ENCODE results near the gene RMDN2. TPM values are rescaled to one million over a fixed set of nuclear protein-coding genes. Genes with fewer than 3 reads are reported as not detected.
A peak's percentile ranks its signal among the peaks of the same experiment; 100 is the strongest.

The RMDN2 gene
- polyA plus RNA-seq, 1 experiment, result 3.4 TPM

DNA sequence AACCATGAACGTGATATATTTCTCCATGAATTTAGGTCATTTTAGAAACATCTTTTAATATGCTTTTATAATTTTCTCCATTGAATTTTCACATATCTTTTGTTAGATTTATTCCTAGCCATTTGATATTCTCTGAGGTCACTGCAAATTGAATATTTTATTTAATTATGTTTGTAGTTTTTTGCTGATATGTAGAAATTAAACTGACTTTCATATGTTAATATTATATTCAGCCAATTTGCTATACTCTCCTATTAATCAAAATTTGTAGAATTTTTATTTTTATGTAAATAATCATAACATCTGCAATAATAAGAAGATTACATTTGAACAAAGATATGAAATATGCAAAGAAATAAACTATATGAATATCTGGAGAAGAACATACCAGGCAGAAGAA, 46.9 kb downstream of the RMDN2 start:
- Histone ChIP-seq H3K36me3 (ENCODE audit: control insufficient read depth, insufficient read depth, low read length) (no peaks in the 10 kb centered on the region), H3K27me3 (ENCODE audit: control insufficient read depth, insufficient read depth, low read length) (no peaks in the 10 kb centered on the region), H3K4me3 (ENCODE audit: low read depth, low read length) (no peak overlapping the region)
- CTCF ChIA-PET, result no interaction called here
- DNase-seq (ENCODE audit: low read depth), result no peak
- no peak for TF ChIP-seq CTCF (IDR thresholded peaks at IDR 0.05; ENCODE audit: insufficient read depth, low read depth, low read length)
- POLR2A ChIA-PET, result no interaction called here

- DNase-seq (ENCODE audit: low read depth), result no peak
- ChIA-PET POLR2A (no interaction called here), CTCF (interaction anchor here (0.6 to 1.1 kb wide), 3 partner anchors 9 to 98 kb away, joined by 3 to 4 read pairs (median 3); no protein-coding TSS in a partner anchor)
- Histone ChIP-seq H3K27me3 (ENCODE audit: control insufficient read depth, insufficient read depth, low read length) (no peaks in the 10 kb centered on the region), H3K4me3 (ENCODE audit: low read depth, low read length) (no peak overlapping the region), H3K36me3 (ENCODE audit: control insufficient read depth, insufficient read depth, low read length) (no peaks in the 10 kb centered on the region)
- TF ChIP-seq CTCF (IDR thresholded peaks at IDR 0.05; ENCODE audit: insufficient read depth, low read depth, low read length), result no peak
Observed at GRCh38 chr2:37973615-37974353, 48.7 kb downstream of the RMDN2 start.

- no peaks in the 10 kb centered on the region for H3K36me3 ChIP-seq (ENCODE audit: control insufficient read depth, insufficient read depth, low read length)
Observed at GRCh38 chr2:37975808-37976207, 50.7 kb downstream of the RMDN2 start.

GRCh38 chr2:37976411-37976810, 51.3 kb downstream of the RMDN2 start:
- ChIA-PET CTCF (no interaction called here), POLR2A (no interaction called here)
- no peak for DNase-seq (ENCODE audit: low read depth)
- Histone ChIP-seq H3K4me3 (ENCODE audit: low read depth, low read length) (no peak overlapping the region), H3K27me3 (ENCODE audit: control insufficient read depth, insufficient read depth, low read length) (no peaks in the 10 kb centered on the region), H3K36me3 (ENCODE audit: control insufficient read depth, insufficient read depth, low read length) (no peaks in the 10 kb centered on the region)
- TF ChIP-seq CTCF (IDR thresholded peaks at IDR 0.05; ENCODE audit: insufficient read depth, low read depth, low read length), result no peak

More at GRCh38 chr2:37975808-37976207, 50.7 kb downstream of the RMDN2 start:
- Histone ChIP-seq H3K27me3 (ENCODE audit: control insufficient read depth, insufficient read depth, low read length) (no peaks in the 10 kb centered on the region), H3K4me3 (ENCODE audit: low read depth, low read length) (no peak overlapping the region)
- ChIA-PET POLR2A (no interaction called here), CTCF (interaction anchor here (0.6 kb wide), 1 partner anchor 100 kb away, joined by 5 read pairs; no protein-coding TSS in a partner anchor)
- TF ChIP-seq CTCF (IDR thresholded peaks at IDR 0.05; ENCODE audit: insufficient read depth, low read depth, low read length), result no peak
- no peak for DNase-seq (ENCODE audit: low read depth)

GRCh38 chr2:37982147-37982582, 57.1 kb downstream of the RMDN2 start:
- no peak overlapping the region for H3K4me3 ChIP-seq (ENCODE audit: low read depth, low read length)
- peak; percentile 83 for TF ChIP-seq CTCF (IDR thresholded peaks at IDR 0.05; ENCODE audit: insufficient read depth, low read depth, low read length)
- DNase-seq (ENCODE audit: low read depth), result peak; percentile 8
- H3K27me3 ChIP-seq (ENCODE audit: control insufficient read depth, insufficient read depth, low read length), result no peaks in the 10 kb centered on the region
- H3K36me3 ChIP-seq (ENCODE audit: control insufficient read depth, insufficient read depth, low read length), result no peaks in the 10 kb centered on the region
- CTCF ChIA-PET, result interaction anchor here (0.6 to 2.6 kb wide), 20 partner anchors 9 to 311 kb away, joined by 3 to 17 read pairs (median 4); no protein-coding TSS in a partner anchor
- POLR2A ChIA-PET, result no interaction called here
